CMK (cell line): ENCODE results near the gene ATP6V0D1.
"Not testable (repeated sequence)": the region's sequence is repeated elsewhere in the genome, so short reads cannot be mapped to it uniquely, and the experiment has no call there.

Experiments used
- DNase-seq: peaks from one replicate; pipeline ENCODE4 v3.0.0-alpha.2; 2010; ENCODE audit warnings: low read depth

Gene ATP6V0D1

DNA sequence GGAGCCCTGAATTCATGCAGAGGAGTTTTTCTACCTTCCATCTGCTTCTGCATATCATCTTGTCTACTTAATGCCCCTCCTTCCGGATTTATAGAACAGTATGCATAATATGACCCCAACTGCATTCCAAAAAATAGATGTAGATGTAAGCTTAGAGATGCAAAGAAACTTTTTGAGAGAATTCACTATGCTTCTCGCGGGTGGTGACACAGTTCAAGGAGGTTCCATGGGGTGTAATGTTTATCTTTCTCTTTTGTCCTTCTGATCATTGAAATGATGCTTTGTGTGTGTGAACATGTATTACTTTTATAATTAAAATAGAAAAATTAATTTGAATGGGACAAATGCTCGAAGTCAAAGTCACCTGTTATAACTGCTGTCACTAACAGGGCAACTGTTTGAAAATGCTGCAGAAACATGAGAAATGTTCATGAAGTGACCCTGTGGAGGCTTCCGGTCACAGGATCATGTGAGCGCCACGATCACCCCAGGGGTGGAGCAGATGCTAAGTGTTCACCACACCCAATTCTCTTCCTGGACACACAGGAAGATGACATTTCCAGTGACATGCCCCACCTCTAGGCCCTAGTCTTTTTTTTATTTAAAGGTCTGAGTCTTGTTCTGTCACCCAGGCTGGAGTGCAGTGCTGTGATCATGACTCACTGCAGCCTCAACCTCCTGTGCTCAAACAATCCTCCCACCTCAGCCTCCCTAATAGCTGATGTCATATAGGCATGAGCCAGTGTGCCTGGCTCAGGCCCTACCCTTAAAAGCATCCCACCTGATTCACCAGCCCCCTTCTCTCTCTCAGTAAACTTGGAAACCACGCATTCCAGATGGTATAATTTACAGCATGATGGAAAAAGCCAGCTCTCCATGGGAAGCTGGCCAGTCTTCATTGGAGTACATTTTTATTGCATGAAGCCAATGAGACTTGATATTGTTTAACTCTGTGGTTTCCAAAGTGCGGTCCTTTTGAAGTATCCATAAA is 23.4 kb upstream of the ATP6V0D1 start:
- DNase-seq, result peak; percentile 91

DNA sequence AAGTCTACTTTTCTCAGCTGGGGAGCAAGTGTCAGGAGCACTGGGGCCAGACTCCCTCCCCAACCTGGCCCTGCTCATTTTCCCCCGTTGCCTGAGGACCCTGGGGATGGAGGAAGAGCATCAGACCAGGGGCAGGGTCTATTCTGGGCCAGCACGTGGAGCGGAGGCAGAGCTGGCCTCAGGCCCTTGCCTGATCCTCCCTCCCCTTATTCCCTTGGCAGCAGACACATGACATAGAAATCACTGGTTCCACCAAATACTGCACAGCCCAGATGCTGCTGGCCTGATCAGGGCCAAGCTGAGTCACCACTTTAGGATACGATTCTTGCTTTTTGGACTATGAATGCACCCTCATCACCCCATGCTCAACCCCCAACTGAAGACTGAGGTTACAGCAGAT is 18.1 kb upstream of the ATP6V0D1 start:
- no peak for DNase-seq

DNA sequence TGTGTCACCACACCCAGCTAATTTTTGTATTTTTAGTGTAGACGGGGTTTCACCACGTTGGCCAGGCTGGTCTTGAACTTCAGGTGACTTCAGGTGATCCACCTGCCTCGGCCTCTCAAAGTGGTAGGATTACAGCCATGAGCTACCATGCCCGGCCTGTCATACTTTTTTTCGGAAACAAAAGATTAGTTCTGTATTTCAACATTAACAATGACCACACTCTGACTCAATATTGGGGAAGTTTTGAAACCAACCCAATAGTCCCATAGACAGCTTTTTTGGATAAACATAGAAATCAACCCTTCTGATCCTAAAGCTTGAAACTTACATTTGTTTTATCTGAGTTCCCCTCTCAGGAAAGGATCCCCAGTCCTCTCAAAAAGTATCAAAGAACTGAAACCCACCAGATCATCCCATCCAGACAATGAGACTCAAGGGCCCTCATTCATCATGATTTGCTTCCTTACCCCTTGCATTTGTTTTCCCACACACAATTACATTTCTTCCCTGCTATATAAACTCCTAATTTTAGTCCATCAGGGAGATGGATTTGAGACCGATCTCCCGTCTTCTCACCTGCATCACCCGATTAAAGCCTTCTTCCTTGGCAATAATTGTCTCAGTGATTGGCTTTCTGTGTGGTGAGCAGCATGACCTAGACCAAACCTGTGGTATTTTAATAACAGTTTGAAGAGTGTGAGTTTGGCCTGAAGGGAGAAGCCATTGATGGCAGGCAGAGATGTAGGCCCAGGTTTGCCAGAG is 9.6 kb upstream of the ATP6V0D1 start:
- DNase-seq, result no peak

DNA sequence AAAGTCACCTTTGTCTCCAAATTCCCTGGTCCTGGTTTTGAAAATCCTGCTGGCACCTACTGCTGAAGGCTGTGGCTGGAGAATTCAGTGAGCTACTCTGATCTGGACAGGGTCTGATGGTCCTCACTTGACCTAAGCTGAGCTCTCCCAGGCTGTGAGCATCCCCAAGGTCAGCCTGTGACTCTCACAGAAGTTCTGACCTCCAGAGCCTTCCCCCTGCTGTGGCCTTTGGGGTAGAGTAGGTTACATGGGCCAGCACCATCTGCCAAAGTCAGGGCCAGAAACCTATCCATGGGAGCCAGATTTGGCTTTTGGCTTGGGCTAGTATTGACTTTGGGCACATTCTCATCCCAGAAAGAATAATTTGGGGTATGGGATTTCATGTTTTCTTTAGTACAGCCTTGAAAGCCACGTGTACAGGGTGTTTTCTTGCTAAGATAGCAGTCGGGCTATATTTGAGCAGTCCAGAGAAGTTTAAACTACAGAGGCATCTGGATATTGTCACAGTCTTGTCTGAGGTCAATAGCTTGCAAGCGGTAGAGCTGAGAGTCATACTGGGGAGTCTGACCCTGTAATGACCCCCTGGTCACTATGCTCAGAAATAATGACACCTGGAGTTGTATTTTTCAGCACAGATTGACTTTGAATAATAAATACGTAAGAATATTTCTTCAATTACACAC is 8.6 kb upstream of the ATP6V0D1 start:
- DNase-seq, result no peak

GRCh38 chr16:67487561-67487960 is 6.6 kb upstream of the ATP6V0D1 start:
- DNase-seq, result not testable (repeated sequence)

- no peak for DNase-seq
Observed at GRCh38 chr16:67486805-67487204, 5.8 kb upstream of the ATP6V0D1 start.

- no peak for DNase-seq
Observed at GRCh38 chr16:67483731-67484525, 3.0 kb upstream of the ATP6V0D1 start.

- DNase-seq, result no peak
Observed at GRCh38 chr16:67483150-67483549, 2.2 kb upstream of the ATP6V0D1 start, which contains the start of gene AGRP. Gene AGRP (minus strand): TSS chr16:67483547. CDS start chr16:67483398, 149 bp downstream.

DNA sequence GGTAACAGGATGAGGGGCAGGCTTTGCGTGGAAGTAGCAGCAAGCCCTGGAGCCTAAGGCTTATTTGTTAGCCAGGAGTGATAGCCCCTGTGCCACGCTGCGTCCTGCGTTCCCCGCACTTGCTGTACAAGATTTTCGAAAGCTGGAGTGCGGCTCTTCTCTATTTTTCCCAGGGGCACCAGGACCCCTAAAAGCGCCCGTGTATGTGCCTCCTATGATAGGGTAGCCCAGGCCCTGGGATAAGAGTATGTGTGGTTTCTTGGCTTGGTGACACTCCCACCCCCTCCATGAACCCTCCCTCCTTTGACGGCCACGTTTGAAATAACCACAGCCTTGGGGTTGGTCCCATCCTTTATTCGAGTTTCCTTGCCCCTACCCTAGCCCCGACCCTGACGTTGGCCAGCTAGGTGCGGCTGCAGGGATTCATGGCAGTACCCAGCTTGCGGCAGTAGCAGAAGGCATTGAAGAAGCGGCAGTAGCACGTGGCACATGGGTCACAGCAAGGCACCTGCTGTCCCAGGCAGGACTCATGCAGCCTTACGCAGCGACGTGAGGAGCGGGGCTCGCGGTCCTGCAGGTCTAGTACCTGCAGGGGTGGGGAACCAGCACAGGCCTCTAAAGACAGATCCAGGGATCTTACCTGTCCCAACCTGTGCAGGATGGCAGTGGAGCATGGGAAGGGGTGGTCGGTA is 1.4 kb upstream of the ATP6V0D1 start:
- no peak for DNase-seq

DNA sequence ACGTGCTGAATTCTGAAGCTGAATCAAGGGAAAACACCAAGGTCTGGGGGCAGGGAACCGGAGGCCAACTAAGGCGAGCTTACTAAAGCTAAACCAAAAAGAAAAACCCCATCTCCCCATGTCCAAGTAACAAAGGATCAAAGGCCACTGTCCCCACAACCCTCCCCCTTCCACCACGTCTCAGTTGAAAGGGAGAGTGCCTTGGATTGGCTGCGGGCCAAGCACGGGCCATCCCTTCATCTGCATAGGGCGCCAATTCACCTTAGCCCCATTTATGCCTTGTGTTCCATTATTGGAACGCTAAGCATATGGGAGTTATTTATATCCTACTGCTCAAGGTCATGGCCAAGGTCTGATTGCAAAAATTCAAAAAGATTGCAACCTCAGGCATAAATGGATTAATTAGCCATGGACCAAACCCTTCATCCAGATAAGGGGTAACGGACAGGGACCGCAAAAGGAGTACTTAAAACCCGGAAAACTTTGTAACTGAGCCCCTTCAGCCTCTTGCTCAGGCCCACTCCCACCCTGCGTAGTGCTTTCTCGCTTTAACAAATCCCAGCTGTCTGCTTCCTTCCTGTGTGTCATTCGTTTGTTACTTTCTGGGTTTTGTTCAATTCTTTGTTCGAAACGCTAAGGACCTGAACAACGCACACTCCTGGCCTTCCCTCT is 740 bp upstream of the ATP6V0D1 start:
- peak; percentile 43 for DNase-seq

GRCh38 chr16:67477960-67478554 is 2.9 kb downstream of the ATP6V0D1 start:
- no peak for DNase-seq

- DNase-seq, result no peak
Observed at GRCh38 chr16:67474551-67475455, 6.2 kb downstream of the ATP6V0D1 start.

GRCh38 chr16:67471758-67472384 is 9.1 kb downstream of the ATP6V0D1 start:
- DNase-seq, result no peak

GRCh38 chr16:67470359-67470758 is 10.6 kb downstream of the ATP6V0D1 start:
- no peak for DNase-seq

- no peak for DNase-seq
Observed at GRCh38 chr16:67468731-67469130, 12.2 kb downstream of the ATP6V0D1 start.

GRCh38 chr16:67466581-67466980 is 14.4 kb downstream of the ATP6V0D1 start:
- DNase-seq, result no peak

- no peak for DNase-seq
Observed at GRCh38 chr16:67464565-67464964, 16.4 kb downstream of the ATP6V0D1 start.

DNA sequence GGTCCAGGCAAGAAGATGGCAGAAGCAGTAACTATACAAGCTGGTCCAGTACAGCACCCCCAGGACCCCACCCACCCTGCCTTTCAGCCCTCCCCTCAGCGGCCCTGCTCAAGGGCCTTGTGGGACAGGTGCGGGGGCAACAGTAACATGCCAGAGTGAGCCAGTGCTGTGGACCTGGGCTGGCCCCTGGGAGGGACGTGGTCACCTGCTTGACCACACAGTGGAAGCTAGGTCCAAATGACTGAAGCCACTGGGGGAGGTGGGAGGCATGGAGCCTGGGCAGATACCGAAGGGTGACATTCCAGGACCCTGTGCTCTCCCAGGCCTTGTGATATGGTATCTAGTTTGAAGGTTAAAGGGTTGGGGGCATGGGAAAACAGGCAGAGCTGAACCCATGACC is 17.3 kb downstream of the ATP6V0D1 start:
- no peak for DNase-seq
